Stimulated activated CD8-positive, alpha-beta memory T cell treated with anti-CD3 and anti-CD28 coated beads, Interleukin-15, amount 100 ng/mL, for 4 hours (primary cell): ENCODE data around the gene PDE11A.
"Not testable (repeated sequence)": the region's sequence is repeated elsewhere in the genome, so short reads cannot be mapped to it uniquely, and the experiment has no call there.

Source experiments
- DNase-seq, 2 donors: peaks; one replicate each; pipeline ENCODE4 v3.0.0-alpha.2; 2020; ENCODE audit warnings: low read depth in 2 of 2

Gene PDE11A

DNA sequence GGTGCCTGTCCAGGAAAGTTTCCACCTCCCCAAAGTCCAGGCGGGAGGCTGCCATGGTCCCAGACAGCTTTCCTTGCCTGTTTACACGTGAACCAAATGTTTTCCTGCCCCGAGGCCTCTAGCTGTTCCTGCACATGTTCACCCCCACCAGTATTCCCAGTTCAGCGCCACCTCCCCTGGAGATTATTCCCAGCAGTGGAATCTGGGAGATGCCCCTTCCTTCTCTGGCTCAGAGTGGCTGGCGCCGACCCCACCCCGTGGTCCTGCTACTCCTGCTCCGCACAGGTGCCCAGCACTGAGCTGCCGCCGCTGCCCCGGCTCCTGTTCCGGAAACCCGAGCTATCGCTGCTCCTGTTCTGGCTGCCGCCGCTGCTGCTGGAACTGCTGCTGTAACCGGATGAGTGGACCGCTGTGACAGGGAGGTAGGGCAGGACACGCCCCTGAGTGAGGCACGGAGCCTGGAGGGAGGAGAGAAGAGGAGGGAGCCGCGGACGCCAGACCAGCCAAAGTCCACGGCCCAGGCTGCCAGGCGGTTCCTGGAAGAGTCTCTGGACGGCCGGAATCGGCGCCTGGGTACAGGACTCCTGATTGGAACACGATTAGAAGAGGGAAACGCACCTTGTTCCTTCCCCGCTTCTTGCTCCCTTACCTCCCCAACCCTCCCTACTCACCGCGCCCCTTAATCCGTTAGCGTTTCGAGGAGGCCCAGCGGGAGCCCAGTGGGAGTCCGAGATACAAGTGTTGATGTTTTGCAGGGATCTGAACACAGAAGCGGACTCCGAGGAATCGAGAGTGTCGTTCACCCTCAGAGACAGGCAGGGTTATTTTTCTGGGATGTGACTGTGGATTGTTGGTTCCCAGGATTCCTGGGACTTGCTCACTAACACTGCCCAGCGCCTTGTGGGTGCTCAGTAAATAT, at the start of gene PDE11A:
Gene PDE11A, minus strand, starts transcription at position 395 of the 919 bp plus-strand sequence. Its CDS starts 340 bp downstream, at position 55.
- DNase-seq: no peak

DNA sequence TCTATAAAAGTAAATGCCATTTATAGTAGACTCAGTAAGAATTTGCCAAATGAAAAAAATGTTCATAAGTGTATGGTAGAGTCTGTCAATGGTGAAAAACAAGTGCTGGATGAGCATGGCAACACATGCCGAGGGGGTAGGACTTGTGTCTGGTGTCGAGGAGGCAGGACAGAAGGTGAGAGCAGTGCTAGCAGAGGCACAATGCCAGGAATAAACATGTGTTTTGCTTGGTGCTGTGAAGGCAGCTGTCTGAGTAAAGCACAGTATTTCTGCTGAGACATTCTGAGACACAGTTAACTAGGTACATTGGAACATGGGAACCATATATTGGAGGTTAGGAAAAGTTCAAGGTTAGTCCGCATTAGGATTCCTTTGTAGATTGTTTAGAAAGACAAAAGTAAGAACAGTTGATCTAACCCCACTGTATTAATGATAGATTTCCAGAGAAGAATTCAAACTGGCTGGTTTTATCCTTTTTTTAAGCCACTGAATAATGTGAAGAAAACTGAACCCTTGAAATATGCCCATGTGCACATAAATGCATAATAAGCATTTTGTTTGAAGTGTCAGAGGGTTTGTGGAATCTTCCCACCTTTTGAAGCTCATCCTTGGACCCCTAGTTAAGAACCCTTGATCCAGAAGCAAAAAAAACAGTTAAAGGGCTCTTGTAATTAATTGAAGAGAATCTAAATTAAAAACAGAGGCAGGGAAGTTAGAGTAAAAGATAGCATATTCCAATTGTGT, 46.8 kb upstream of the PDE11A start:
- no peak for DNase-seq

DNA sequence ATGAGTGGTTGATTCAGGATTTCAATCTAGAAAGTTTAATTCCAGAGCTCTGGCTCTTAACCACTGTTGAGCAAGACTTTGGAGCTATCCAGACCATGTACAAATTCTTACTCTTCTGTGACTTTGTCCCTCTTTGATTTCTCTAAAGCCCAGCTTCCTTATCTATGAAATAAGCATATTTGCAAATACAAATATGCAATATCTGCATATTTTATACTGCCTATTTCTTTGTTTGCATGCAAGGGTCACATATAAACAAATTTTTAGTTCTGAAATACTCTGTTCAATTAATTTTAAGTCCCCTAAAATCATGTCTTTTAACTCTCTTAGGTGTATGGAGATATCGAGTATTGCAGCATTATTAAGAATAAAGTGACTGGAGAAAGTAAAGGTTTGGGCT, 45.1 kb upstream of the PDE11A start:
- no peak for DNase-seq

DNA sequence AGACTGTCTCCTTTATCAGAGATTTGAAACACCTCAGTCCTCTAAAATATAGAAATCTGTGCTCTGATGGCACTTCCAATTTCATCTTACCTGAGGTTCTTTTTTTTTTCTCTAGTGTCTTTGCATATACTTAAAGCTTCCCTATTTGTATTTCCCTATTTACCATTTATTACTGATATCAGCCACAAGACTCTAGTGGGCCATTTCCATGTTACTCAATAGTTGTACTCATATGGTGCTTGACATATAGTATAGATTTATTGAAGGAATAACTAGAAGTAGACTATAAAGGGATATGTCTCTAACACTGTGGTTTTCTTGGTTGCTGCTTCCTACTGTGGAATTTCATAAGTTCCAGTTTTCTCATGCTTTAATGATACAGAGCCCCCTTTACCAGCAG, 42.7 kb upstream of the PDE11A start:
- DNase-seq: no peak

DNA sequence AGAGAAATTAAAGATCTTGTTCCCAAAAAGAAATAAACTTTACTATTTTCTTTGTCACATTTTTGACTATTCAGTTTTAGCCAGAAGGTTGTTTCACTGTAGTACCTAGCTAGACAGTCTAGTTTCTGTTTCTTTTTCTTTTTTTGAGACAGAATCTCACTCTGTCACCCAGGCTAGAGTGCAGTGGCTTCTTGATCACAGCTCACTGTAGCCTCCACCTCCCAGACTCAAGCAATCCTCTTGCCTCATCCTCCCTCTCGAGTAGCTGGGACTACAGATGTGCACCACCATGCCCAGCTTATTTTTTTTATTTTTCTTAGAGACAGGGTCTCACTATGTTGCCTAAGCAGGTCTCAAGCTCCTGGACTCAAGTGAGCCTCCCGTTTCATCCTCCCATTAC, 41.9 kb upstream of the PDE11A start:
- DNase-seq: no peak

DNA sequence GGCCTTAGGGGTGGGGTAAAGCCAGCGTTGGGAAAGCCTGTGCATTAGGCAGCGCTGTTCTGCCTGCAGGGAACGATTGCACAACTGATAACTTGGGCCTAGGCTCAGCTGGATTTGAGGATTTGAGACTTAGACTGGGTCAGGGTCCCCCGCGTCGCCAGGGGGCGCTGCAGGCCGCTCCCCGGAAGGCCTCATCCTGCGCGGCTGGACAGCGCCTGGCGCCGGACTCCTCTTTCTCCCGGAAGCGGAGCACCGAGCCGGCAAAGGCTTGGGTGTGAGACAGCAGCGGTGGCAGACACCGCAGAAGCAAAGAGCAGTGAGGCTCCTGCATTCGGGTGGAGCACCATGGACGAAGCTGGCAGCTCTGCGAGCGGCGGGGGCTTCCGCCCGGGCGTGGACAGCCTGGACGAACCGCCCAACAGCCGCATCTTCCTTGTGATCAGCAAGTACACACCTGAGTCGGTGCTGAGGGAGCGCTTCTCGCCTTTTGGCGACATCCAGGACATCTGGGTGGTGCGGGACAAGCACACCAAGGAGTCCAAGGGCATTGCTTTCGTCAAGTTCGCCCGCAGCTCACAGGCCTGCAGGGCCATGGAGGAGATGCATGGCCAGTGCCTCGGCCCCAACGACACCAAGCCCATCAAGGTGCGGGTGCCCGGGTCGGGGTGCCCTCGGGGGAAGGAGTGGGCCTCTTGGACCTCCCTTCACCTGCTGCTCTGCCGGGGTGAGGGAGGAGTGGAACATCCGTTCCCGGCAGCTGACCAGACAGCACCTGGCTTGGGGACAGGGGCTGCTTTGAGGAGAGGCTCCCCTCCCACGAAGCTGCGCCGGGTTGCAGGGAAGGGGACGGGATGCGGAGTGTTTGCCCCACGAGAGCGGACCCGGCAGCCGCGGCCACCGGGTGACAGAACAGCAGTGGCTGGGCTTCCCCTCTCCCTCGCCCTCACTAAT, 39.9 kb upstream of the PDE11A start, which contains the start of gene RBM45:
Gene RBM45, plus strand, starts transcription at position 236 of the 951 bp plus-strand sequence. Its CDS starts 110 bp downstream, at position 346.
- peak; percentile 61 to 66 for DNase-seq

DNA sequence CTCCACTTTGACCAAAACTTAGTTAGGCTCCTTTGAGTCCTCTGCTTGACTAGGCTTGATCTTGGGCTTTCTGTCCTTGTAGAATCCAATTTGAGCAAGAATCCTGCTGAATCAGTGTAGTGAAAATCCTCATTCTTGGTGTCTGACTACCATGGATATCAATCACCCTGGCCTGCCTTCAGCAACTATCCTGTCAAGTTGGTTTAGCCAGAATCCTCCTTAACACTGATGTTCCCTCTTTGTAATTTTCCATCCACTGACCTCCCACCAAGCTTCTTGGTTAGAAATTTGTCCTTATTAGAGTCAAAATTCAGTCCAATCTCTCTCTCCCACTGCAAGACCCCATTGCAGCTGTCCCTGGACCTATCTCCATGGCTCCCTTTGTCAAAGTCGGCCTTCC, 39.2 kb upstream of the PDE11A start:
- no peak for DNase-seq

DNA sequence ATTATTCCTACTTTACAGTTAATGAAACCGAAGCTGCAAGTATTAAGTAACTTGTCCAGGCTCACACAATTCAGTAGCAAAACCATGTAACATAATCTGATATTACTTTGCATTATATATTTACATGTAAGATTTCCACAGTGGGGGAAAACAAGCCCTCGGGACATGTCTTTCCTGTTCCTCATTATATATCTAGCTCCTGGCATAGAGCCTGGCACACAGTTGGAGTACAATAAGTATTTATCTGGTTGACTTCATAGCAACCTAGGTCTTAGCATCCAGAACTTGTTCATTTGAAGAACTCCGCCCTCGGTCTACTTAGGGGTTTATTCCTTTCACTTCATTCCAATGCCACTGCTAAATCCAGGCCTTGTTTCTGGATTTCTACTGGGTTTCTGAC, 38.1 kb upstream of the PDE11A start:
- no peak for DNase-seq

DNA sequence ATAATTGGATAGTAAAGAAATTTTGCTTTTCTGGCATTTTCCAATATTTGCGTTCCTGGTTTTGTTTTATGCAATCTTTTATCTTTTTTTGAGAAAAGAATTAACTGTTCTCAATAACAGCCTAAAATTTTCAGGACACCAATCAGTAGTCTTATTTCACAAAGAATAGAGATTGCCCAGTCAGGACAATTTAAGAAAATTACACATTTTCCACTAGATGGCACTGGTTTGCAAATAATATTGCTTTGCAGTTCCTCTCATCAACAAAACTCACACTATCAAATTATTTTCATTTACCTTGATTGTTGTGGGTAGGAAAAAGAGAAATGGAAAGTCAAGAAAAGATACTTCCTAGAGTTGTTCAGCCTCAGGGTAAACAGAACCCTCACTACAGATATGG, 37.2 kb upstream of the PDE11A start:
- no peak for DNase-seq

DNA sequence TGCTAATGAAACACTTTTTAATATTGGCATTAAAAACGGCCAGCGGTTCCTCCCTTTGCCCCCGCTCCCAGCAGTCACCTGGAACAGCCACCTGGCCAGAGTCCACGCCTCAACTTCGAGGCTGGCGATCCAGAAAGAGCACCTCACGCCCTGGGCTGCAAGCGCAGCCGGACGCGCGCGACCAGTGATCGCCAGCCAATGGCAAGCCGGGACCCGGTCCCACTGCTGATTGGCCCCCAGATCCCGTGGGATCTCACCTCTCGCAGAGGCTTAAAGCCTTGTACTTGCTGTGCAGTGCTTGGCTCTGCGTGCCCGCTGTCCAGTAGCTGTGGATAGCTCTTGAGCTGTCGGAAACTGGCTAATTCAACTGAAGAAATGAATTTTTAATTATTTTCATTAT, 35.6 kb upstream of the PDE11A start:
- DNase-seq: no peak

DNA sequence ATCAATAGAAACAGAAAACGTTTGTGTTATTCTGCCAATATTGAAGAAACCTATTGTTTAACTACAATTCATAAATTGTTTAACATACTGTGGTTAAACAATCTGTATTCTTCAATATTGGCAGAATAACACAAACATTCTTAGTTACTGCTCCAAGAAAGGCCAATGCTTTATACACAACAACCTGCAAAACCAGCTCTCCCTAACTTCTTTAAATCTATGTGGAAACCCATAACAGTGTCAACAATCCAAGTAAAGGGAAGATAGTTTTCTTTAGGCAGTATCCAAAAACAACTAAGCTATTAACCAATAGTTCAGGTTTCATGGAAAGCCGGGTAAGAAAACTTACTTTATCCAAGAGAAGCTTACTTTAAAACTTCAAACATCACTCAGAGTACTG, 33.5 kb upstream of the PDE11A start:
- DNase-seq: no peak

DNA sequence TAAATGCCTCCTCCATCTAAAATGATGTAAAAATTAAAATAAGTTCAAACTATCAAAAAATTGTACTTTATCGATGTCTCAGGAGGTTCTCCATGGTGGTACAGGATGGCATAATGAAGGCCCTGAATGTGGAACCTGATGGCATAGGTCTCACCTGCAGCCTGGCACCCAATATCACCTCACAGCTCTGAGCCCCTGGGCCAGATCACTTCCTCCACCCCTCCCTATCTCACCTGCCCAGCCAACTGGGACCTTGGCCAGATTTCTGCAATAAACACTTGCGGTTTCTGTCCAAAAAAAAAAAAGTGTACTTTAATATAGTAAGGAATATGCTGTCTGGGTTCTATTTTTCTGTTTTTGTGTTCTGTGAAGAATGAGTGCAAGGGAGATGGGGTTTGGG, 33.0 kb upstream of the PDE11A start:
- DNase-seq: no peak

DNA sequence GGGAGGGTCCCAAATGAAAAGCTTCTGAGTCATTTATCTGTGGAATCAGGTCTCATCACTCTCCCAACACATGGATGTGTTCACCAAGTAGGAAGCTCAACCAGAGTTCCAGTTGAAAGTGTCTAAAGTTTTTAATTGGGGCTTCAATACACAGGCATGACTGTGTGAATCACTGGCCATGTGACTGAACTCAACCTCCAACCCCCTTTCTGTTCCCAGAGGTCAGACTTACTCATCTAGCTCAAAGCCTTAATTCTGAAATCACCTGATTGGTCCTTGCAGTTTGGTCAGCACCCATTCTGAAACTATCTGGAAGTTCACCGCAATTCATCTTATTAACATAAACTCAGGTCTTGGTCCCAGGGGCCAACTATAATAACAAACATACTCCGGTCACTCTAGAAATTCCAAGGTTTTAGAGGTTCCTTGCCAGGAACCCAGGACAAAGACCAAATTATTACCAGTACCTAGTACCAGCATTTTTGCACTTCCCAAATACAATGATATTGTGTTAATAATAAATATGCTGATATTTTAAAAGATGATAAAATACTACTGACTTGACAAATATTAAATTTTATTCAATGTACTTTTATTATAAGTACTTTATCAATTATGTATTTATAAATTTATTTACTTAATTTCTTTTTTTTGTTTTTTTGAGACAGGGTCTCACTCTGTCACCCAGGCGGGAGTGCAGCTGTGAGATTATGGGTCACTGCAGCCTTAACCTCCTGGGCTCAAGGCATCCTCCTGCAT, 28.9 kb upstream of the PDE11A start:
- DNase-seq: no peak

DNA sequence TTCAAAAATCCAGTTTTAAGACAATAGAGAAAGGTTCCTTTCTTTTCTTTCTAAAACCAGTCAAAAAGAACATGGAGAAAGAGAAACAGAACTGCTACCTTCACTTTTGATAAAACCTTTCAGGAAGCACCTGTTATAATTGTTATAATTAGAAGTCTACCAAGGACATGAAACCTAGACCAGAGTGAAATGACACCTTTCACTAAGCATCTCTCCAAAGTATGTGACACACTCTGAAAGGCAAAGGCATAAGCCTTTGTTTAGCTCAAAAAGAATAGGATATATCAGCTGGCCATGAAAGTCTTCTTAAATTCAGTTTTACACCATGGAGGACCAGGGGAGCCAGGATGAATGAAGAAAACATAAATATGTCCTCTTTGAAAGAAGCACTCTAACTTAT, 20.9 kb upstream of the PDE11A start:
- DNase-seq: no peak

DNA sequence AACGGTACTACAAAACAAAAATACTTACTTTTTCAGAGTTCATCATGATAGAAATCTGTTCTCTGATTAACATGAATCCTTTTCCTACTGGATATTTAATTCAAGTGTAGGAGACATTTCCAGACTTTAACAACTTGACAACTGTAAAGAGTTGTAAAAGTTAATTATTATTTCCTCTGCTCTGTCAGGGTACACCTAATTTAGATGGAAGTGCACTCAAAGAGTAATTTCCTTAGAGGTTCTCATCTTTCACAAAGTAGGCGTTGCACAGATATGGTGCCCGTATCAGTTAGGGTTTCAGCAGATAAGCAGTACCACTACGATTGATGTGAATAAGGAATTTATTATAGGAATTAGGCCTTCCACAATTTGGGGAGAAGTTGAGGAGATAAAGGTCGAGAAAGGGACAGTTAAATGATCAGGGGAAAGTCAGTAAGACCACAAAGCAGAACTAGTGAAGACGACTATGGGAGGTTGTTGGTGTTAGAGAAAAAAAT, 16.2 kb upstream of the PDE11A start:
- no peak for DNase-seq

DNA sequence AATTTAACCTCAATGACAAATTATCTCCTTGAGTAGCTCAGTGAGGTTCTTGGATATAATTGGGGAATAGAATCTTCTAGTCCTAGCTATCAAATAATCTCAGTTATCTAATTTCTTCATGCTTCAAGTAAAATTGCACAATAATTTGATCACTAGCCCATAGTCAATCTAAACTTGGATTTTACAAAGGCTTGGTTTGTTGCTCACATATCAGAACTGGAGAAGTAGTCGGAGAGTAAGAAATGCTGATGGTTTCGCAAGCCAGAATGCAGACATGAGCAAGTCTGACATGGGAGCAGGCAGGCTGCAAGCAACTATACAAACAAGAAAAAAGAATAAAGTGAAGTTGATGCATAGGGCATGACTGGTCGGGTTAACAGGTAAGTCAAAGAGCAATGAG, 11.7 kb upstream of the PDE11A start:
- no peak for DNase-seq

DNA sequence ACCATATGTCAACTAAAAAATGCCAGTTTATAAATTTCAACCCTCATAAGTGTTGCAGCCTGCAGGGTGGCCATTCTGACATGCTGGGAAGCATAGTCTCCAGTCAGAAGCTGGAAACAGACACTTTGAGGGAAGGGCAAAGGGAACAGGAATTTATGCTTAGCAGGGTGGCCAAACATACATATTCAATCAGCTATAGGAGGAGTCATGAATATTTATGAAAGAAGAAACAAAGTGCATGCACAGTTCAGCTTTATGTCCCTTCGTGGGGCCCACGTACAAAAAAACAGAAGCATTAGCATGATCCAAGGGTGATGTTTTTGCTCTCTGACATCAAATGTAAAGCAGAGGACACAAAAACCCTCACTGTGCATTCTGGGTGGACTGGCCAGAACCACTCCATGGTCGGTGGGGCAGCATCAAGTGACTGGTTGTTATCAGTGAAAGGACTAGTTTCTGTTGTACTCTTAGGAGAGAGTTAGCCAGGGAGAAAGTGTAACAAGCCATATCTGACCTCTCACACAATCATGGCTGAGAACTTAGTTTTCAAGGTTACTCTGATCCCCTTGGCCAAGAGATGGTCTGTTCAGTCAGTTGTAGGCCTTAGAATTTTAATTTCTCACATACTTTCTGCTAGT, 9.9 kb upstream of the PDE11A start:
- no peak for DNase-seq

DNA sequence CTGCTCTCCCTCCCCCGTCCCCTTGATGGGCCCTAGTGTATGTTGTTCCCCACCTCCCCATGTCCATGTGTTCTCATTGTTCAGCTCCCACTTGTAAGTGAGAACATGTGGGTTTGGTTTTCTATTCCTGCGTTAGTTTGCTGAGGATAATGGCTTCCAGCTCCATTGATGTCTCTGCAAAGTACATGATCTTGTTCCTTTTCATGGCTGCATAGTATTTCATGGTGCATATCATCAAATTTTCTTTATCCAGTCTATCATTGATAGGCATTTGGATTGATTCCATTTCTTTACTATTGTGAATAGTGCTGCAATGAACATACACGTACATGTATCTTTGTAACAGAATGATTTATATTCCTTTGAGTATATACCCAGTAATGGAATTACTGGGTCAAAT, 6.7 kb upstream of the PDE11A start:
- not testable (repeated sequence) for DNase-seq

DNA sequence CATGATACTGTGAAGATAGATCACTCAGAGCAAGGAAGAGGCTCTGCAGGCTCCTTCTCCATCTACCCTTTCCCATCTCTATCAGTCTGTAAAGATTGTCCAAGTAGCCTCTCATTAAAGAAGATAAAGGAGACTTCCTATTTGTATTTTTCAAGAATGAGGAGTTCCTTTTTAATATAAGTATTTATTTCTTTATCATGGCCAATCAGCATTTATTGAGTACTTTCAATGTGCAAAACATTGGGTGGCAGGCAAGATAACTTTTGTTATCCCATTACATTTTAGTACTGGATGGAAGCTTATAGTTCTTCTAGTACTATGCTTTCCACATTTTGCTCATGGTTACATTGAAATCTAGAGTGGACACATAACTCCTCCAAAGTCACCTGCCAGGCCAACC, 3.6 kb upstream of the PDE11A start:
- no peak for DNase-seq

DNA sequence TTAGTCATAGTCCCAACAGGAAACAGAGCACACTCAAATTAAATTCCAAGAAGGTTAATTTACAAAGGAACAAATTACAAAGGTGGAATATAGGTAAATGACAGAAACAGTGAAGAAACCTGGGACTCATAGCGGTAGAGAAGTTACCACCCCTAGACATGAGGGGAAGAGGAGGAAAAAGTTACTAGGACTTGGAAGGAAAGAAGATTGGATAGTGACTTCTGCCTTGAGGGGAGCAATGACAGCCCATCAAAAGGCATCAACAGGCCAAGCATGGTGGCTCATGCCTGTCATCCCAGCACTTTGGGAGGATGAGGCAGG, 2.4 kb upstream of the PDE11A start:
- no peak for DNase-seq
